ENCODE measurements around the gene JAG2. TPM values are rescaled to one million over a fixed set of nuclear protein-coding genes. Genes with fewer than 3 reads are reported as not detected.

Gene JAG2
- total and polyA plus RNA-seq, 2 of the 4 experiments (the other 2 are of a cell fraction), result 0.18 to 0.58 TPM

GRCh38 chr14:105156414-105157375 lies 11.9 kb downstream of the JAG2 start:
- Histone ChIP-seq H2AK9ac (replicated peaks; ENCODE audit: low read depth, low read length, poor library complexity) (no peak overlapping the region), H2BK15ac (ENCODE audit: low read depth, low read length) (no peak overlapping the region), H3K9ac (ENCODE audit: low read depth, low read length) (no peak overlapping the region), H3K9me1 (ENCODE audit: insufficient read depth, low read length) (no peaks in the 10 kb centered on the region), H2AFZ (replicated peaks; ENCODE audit: low read length, poor library complexity) (no peak overlapping the region), H2BK120ac (ENCODE audit: low read depth, low read length) (no peak overlapping the region), H3K14ac (replicated peaks; ENCODE audit: low read depth, low read length) (no peak overlapping the region), H3K9me3 (ENCODE audit: control insufficient read depth, insufficient read depth, low read length) (no peaks in the 10 kb centered on the region), H3K23ac (ENCODE audit: low read depth, low read length) (no peak overlapping the region), H3K56ac (ENCODE audit: extremely low read depth, insufficient read depth, low read length) (no peak overlapping the region), H3K4me1 (ENCODE audit: control insufficient read depth, insufficient read depth, low read length) (no peaks in the 10 kb centered on the region), H2AK5ac (ENCODE audit: low read depth, low read length) (no peak overlapping the region), H4K20me1 (ENCODE audit: insufficient read depth, low read length) (no peaks in the 10 kb centered on the region), H4K5ac (ENCODE audit: low read depth, low read length) (no peak overlapping the region), H3K4me3 (ENCODE audit: insufficient read depth, low read depth, low read length) (no peak overlapping the region), H2BK5ac (ENCODE audit: low read depth, low read length, poor library complexity, severe bottlenecking) (no peak overlapping the region), H3K27ac (ENCODE audit: insufficient read depth, low read length) (no peak overlapping the region), H3K36me3 (ENCODE audit: control insufficient read depth, insufficient read depth, low read length) (no peaks in the 10 kb centered on the region), H3K27me3 (ENCODE audit: control insufficient read depth, insufficient read depth, low read length) (peaks cover 8% of the 10 kb centered on the region; the same call in 1 of the 2 replicates), H4K8ac (ENCODE audit: low read depth in 2 of 2, low read length in 2 of 2) (no peak overlapping the region), H3K4ac (ENCODE audit: low read depth, low read length) (no peak overlapping the region), H3K4me2 (ENCODE audit: low read depth, low read length) (no peak overlapping the region), H4K91ac (ENCODE audit: insufficient read depth, low read depth, low read length) (no peak overlapping the region), H3K79me1 (ENCODE audit: low read depth in 1 of 2, low read length in 2 of 2) (no peaks in the 10 kb centered on the region), H3K18ac (ENCODE audit: low read depth, low read length) (no peak overlapping the region), H2BK20ac (ENCODE audit: low read depth, low read length) (no peak overlapping the region)
- CTCF ChIA-PET, result no interaction called here
- intact Hi-C loops (cut with micrococcal nuclease), result no loop called here
- POLR2A ChIA-PET (ENCODE audit: unreplicated experiment), result no interaction called here
- no peak for TF ChIP-seq CTCF (conservative IDR thresholded peaks at IDR 0.05; ENCODE audit: low read depth, low read length)
- no peak for TF ChIP-seq MAZ (IDR thresholded peaks at IDR 0.05; ENCODE audit: borderline replicate concordance, low read depth, low read length)
- no peak for TF ChIP-seq RAD21 (IDR thresholded peaks at IDR 0.05; ENCODE audit: low read length)
- TF ChIP-seq NFE2L2 (IDR thresholded peaks at IDR 0.05; ENCODE audit: low read depth, low read length), result no peak
- no peak for TF ChIP-seq MAFK (IDR thresholded peaks at IDR 0.05; ENCODE audit: low read depth, low read length)
- no peak for TF ChIP-seq SMC3 (IDR thresholded peaks at IDR 0.05; ENCODE audit: low read depth, low read length)
- BruUV-seq (replicated peaks), result no TSS peak
- 55% methylated on average over 12 of the region's 31 CpGs; no CpG with 5 or more reads in 1 of the 2 experiments for WGBS, 2 experiments (ENCODE audit: extremely low coverage in 2 of 2, insufficient read length in 1 of 2)
- DNase-seq, result no peak
- ATAC-seq (ENCODE audit: low read depth), result no peak
- dilution Hi-C loops (cut with HindIII; ENCODE audit: low sequenced_read_pairs, unreplicated experiment), result no loop called here
- in situ Hi-C loops (cut with MboI; ENCODE audit: low sequenced_read_pairs), result no loop called here

Measured in IMR-90 (cell line).